SK-N-SH (cell line): Measurements from ENCODE around the gene NCAPD3. TPM values are rescaled to one million over a fixed set of nuclear protein-coding genes. Genes with fewer than 3 reads are reported as not detected.

Experiments used
- CTCF ChIA-PET: fragments of 300-600, 350-600 bp; formaldehyde crosslinking; extraction: SDS; loops from one replicate; lab custom pipeline; 2021; lab: Yijun Ruan, JAX
- POLR2A ChIA-PET: fragments of 350-600 bp; sonication (Branson Sonifier 250); formaldehyde crosslinking; extraction: SDS; loops from one replicate; lab custom pipeline; 2020; ENCODE audit warnings: antibody characterized with exemption, inconsistent platforms; lab: Yijun Ruan, JAX
- DNase-seq: peaks from one replicate; pipeline ENCODE4 v3.0.0; 2012
- H2AFZ ChIP-seq: fragments of 200-600 bp; sonication (generic); 2 replicates; pipeline ENCODE4 v1.8.1; 2016; ENCODE audit warnings: antibody characterized with exemption, mild to moderate bottlenecking, low read depth
- H3F3A ChIP-seq: fragments of 200-600 bp; sonication (generic); replicated peaks from 2 replicates; pipeline ENCODE3; 2016; ENCODE audit warnings: antibody characterized with exemption, mild to moderate bottlenecking; ENCODE audit not compliant: insufficient read depth
- H3K27ac ChIP-seq, 2 experiments: fragments of 200-500 bp in 1 of 2; fragments of 200-600 bp in 1 of 2; sonication (Bioruptor generic) in 1 of 2; sonication (generic), shearing (Covaris generic) in 1 of 2; 2 replicates each; pipeline versions ENCODE4 v1.5.1 to v1.6.1; 2014 to 2016; ENCODE audit warnings: low read depth in 2 of 2, inconsistent platforms in 1 of 2, low read length in 1 of 2, mild to moderate bottlenecking in 1 of 2, mixed read lengths in 1 of 2
- H3K27me3 ChIP-seq: fragments of 200-600 bp; sonication (generic), shearing (Covaris generic); 2 replicates; pipeline ENCODE4 v1.6.1; 2016; ENCODE audit warnings: mixed run types; ENCODE audit not compliant: insufficient read depth
- H3K36me3 ChIP-seq, 2 experiments: fragments of 200-500 bp in 1 of 2; fragments of 200-600 bp in 1 of 2; sonication (Bioruptor generic) in 1 of 2; sonication (generic) in 1 of 2; replicated peaks in 1 of 2; 2 replicates each; pipeline versions ENCODE3 to v1.5.1; 2014 to 2016; ENCODE audit warnings: low read length in 1 of 2, mild to moderate bottlenecking in 1 of 2; ENCODE audit not compliant: insufficient read depth in 2 of 2, control insufficient read depth in 1 of 2
- H3K4me1 ChIP-seq, 2 experiments: fragments of 200-500 bp in 1 of 2; fragments of 200-600 bp in 1 of 2; sonication (Bioruptor generic) in 1 of 2; sonication (generic), shearing (Covaris generic) in 1 of 2; 2 replicates each; pipeline versions ENCODE4 v1.5.1 to v1.6.1; 2014 to 2016; ENCODE audit warnings: low read depth in 1 of 2, low read length in 1 of 2, mixed run types in 1 of 2; ENCODE audit not compliant: insufficient read depth in 2 of 2, control insufficient read depth in 1 of 2
- H3K4me2 ChIP-seq: fragments of 200-600 bp; sonication (generic), shearing (Covaris generic); 2 replicates; pipeline ENCODE4 v1.6.1; 2017; ENCODE audit warnings: mixed run types
- H3K4me3 ChIP-seq, 2 experiments: fragments of 200-500 bp in 1 of 2; fragments of 200-600 bp in 1 of 2; sonication (Bioruptor generic) in 1 of 2; sonication (generic), shearing (Covaris generic) in 1 of 2; 2 replicates each; pipeline versions ENCODE4 v1.5.1 to v1.8.1; 2014 to 2016; ENCODE audit warnings: low read depth in 2 of 2, inconsistent platforms in 1 of 2, low read length in 1 of 2, mild to moderate bottlenecking in 1 of 2, mixed read lengths in 1 of 2, moderate library complexity in 1 of 2
- H3K79me2 ChIP-seq: fragments of 200-600 bp; sonication (generic); 2 replicates; pipeline ENCODE4 v1.8.1; 2017; ENCODE audit warnings: mild to moderate bottlenecking; ENCODE audit not compliant: insufficient read depth
- H3K9ac ChIP-seq: fragments of 200-600 bp; sonication (generic); 2 replicates; pipeline ENCODE4 v1.6.1; 2017; ENCODE audit warnings: mixed run types
- H3K9me2 ChIP-seq: fragments of 200-600 bp; sonication (generic); 2 replicates; pipeline ENCODE4 v1.6.1; 2017; ENCODE audit warnings: mixed run types
- H3K9me3 ChIP-seq: fragments of 200-600 bp; sonication (generic); 2 replicates; pipeline ENCODE4 v1.6.1; 2017; ENCODE audit warnings: mixed run types, mild to moderate bottlenecking, moderate library complexity
- H4K20me1 ChIP-seq: fragments of 200-600 bp; sonication (generic); 2 replicates; pipeline ENCODE4 v1.6.1; 2017; ENCODE audit warnings: mild to moderate bottlenecking, mixed run types; ENCODE audit not compliant: insufficient read depth
- EP300 ChIP-seq, 2 experiments: IDR thresholded peaks; 2 replicates each; pipeline versions ENCODE4 v1.4.0 to v1.6.1; 2012; ENCODE audit warnings: borderline replicate concordance in 1 of 2, low read depth in 1 of 2, low read length in 1 of 2
- FOXJ3 ChIP-seq: sonication (generic); formaldehyde crosslinking; IDR thresholded peaks from 2 replicates; pipeline ENCODE4 v1.5.1; 2020; ENCODE audit warnings: mild to moderate bottlenecking, missing genetic modification reagents
- FOXM1 ChIP-seq: IDR thresholded peaks from 2 replicates; pipeline ENCODE4 v1.4.0; 2012; ENCODE audit warnings: low read depth, mild to moderate bottlenecking
- GABPA ChIP-seq: IDR thresholded peaks from 2 replicates; pipeline ENCODE4 v1.4.0; 2012; ENCODE audit warnings: low read depth, mild to moderate bottlenecking
- GATA2 ChIP-seq: sonication (generic); formaldehyde crosslinking; IDR thresholded peaks from 2 replicates; pipeline ENCODE4 v1.5.0; 2020; ENCODE audit warnings: mild to moderate bottlenecking, missing genetic modification reagents
- JUND ChIP-seq: IDR thresholded peaks from 2 replicates; pipeline ENCODE4 v1.4.0; 2012
- MAX ChIP-seq: IDR thresholded peaks from 2 replicates; pipeline ENCODE4 v1.4.0; 2012; ENCODE audit warnings: low read depth
- NRF1 ChIP-seq: IDR thresholded peaks from 2 replicates; pipeline ENCODE4 v1.6.1; 2012; ENCODE audit warnings: low read depth, mild to moderate bottlenecking, low read length
- RAD21 ChIP-seq: IDR thresholded peaks from 2 replicates; pipeline ENCODE4 v1.6.1; 2012; ENCODE audit warnings: mild to moderate bottlenecking, low read length
- RFX5 ChIP-seq: IDR thresholded peaks from 2 replicates; pipeline ENCODE4 v1.6.1; 2012; ENCODE audit warnings: mild to moderate bottlenecking, improper control_type of control experiment, low read length
- SMC3 ChIP-seq: IDR thresholded peaks from 2 replicates; pipeline ENCODE4 v1.6.1; 2012; ENCODE audit warnings: low read depth, low read length, improper control_type of control experiment
- TAF1 ChIP-seq: IDR thresholded peaks from 2 replicates; pipeline ENCODE4 v1.6.1; 2012; ENCODE audit warnings: low read depth, mild to moderate bottlenecking, low read length, moderate library complexity, borderline replicate concordance
- USF2 ChIP-seq: fragments of 150-350 bp; IDR thresholded peaks from 2 replicates; pipeline ENCODE4 v1.6.1; 2017; ENCODE audit warnings: antibody characterized with exemption, low read length, low read depth, borderline replicate concordance
- YY1 ChIP-seq: IDR thresholded peaks from 2 replicates; pipeline ENCODE4 v1.4.0; 2012; ENCODE audit warnings: low read depth, mild to moderate bottlenecking
- WGBS: methylation state at CpG from one replicate; pipeline ENCODE4 v1.1.6; 2017; ENCODE audit warnings: low lambda C conversion rate; 5-methylcytosine and 5-hydroxymethylcytosine counted together
- polyA plus RNA-seq, 3 experiments: library from polyadenylated mRNA; depleted of rRNA; stranded (reverse); fragments of >200 nt; gene quantifications; 2 replicates each; pipeline ENCODE4 v1.2.3, GENCODE V29; 2012
- TF ChIP-seq, protein P1 (sequence below): IDR thresholded peaks from 2 replicates; pipeline ENCODE4 v1.6.1; 2012; ENCODE audit warnings: mild to moderate bottlenecking, low read depth, low read length, moderate library complexity

The NCAPD3 gene
- polyA plus RNA-seq, 1 of the 3 experiments (the other 2 are of a cell fraction), result 19.5 TPM

DNA sequence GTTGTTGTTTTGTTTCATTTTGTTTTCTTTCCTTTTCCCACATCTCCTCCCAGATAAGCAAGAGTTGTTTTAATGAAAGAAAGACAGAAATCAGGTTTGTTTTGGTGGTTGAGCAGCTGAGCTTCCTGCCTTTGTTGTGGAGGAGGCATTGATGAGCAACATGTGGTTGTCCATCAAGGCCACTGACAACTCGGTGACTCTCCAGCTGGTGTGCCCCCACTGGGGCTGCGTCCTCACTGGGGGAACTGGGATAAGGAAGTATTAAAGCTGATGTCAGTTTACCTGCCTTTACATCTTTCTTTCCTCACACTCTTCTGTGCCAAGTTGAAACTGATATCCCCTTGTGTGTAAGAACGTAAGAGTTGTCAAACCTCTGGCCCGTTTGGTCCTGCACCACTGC lies 6.6 kb upstream of the NCAPD3 start:
- peak overlapping the region in 1 of 2 experiments; percentile 96; a peak in 2 of 4 replicates for H3K27ac ChIP-seq
- no peaks in the 10 kb centered on the region for H3F3A ChIP-seq
- H3K4me1 ChIP-seq, result peaks cover 6 to 72% of the 10 kb centered on the region in 2 experiments; a peak in 3 of 4 replicates
- no peak for DNase-seq
- H2AFZ ChIP-seq, result no peak overlapping the region
- no peak overlapping the region for H3K9ac ChIP-seq
- no peaks in the 10 kb centered on the region for H3K27me3 ChIP-seq
- no peaks in the 10 kb centered on the region for H3K9me2 ChIP-seq
- CTCF ChIA-PET, result interaction anchor here (0.6 to 1.6 kb wide), 5 partner anchors 14 to 23 kb away, joined by 3 to 5 read pairs (median 4); partner anchors contain the start of gene ACAD8
- no peak for TF ChIP-seq GATA2 (CRISPR knock-in tag)
- no peak for TF ChIP-seq JUND
- no peak for TF ChIP-seq RFX5
- TF ChIP-seq EP300 (IDR thresholded peaks at IDR 0.05; ENCODE audit: borderline replicate concordance in 1 of 2, low read depth in 1 of 2, low read length in 1 of 2), result no peak
- TF ChIP-seq TAF1, result no peak
- TF ChIP-seq, protein P1, sequence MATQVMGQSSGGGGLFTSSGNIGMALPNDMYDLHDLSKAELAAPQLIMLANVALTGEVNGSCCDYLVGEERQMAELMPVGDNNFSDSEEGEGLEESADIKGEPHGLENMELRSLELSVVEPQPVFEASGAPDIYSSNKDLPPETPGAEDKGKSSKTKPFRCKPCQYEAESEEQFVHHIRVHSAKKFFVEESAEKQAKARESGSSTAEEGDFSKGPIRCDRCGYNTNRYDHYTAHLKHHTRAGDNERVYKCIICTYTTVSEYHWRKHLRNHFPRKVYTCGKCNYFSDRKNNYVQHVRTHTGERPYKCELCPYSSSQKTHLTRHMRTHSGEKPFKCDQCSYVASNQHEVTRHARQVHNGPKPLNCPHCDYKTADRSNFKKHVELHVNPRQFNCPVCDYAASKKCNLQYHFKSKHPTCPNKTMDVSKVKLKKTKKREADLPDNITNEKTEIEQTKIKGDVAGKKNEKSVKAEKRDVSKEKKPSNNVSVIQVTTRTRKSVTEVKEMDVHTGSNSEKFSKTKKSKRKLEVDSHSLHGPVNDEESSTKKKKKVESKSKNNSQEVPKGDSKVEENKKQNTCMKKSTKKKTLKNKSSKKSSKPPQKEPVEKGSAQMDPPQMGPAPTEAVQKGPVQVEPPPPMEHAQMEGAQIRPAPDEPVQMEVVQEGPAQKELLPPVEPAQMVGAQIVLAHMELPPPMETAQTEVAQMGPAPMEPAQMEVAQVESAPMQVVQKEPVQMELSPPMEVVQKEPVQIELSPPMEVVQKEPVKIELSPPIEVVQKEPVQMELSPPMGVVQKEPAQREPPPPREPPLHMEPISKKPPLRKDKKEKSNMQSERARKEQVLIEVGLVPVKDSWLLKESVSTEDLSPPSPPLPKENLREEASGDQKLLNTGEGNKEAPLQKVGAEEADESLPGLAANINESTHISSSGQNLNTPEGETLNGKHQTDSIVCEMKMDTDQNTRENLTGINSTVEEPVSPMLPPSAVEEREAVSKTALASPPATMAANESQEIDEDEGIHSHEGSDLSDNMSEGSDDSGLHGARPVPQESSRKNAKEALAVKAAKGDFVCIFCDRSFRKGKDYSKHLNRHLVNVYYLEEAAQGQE, result no peak
- TF ChIP-seq USF2, result no peak
- no peak for TF ChIP-seq FOXM1
- no peak for TF ChIP-seq RAD21
- TF ChIP-seq MAX, result no peak
- TF ChIP-seq GABPA, result no peak
- TF ChIP-seq YY1, result no peak
- TF ChIP-seq FOXJ3 (CRISPR knock-in tag), result no peak
- no peak for TF ChIP-seq SMC3
- TF ChIP-seq NRF1, result no peak
- WGBS, result 90% methylated on average over 4 of the region's 4 CpGs
- POLR2A ChIA-PET, result no interaction called here
- H3K4me3 ChIP-seq, result no peak overlapping the region
- no peak overlapping the region for H3K4me2 ChIP-seq
- peaks cover 17% of the 10 kb centered on the region for H4K20me1 ChIP-seq
- H3K36me3 ChIP-seq, result peaks cover 7 to 17% of the 10 kb centered on the region in 2 experiments
- H3K79me2 ChIP-seq, result peaks cover 91% of the 10 kb centered on the region
- no peaks in the 10 kb centered on the region for H3K9me3 ChIP-seq
